Liver (tissue), 9 donors: ENCODE measurements around the gene OGFR. TPM values are rescaled to one million over a fixed set of nuclear protein-coding genes. Genes with fewer than 3 reads are reported as not detected.

Experiments used
- DNase-seq: peaks from one replicate; pipeline ENCODE4 v3.0.0-alpha.2; 2017; ENCODE audit warnings: low spot score
- H3K27ac ChIP-seq, 2 donors: one replicate each; pipeline ENCODE4 v1.7.0; 2013; ENCODE audit warnings: inconsistent platforms in 2 of 2, low read length in 2 of 2, control low read depth in 1 of 2, low read depth in 1 of 2, mild to moderate bottlenecking in 1 of 2
- H3K27me3 ChIP-seq, 4 donors: one replicate each; pipeline versions ENCODE4 v1.6.1 to v1.7.0; 2013; ENCODE audit warnings: low read length in 3 of 4, inconsistent platforms in 1 of 4, mild to moderate bottlenecking in 1 of 4, moderate library complexity in 1 of 4; ENCODE audit not compliant: control insufficient read depth in 4 of 4, insufficient read depth in 4 of 4
- H3K36me3 ChIP-seq, 4 donors: one replicate each; pipeline versions ENCODE4 v1.6.1 to v1.7.0; 2013; ENCODE audit warnings: low read length in 3 of 4, mild to moderate bottlenecking in 3 of 4, low read depth in 1 of 4, moderate library complexity in 1 of 4; ENCODE audit not compliant: control insufficient read depth in 4 of 4, insufficient read depth in 3 of 4
- H3K4me1 ChIP-seq, 4 donors: one replicate each; pipeline versions ENCODE4 v1.6.1 to v1.7.0; 2013; ENCODE audit warnings: low read length in 3 of 4, mild to moderate bottlenecking in 3 of 4, moderate library complexity in 1 of 4; ENCODE audit not compliant: control insufficient read depth in 4 of 4, insufficient read depth in 4 of 4
- H3K4me3 ChIP-seq, 3 donors: one replicate each; pipeline versions ENCODE4 v1.6.1 to v1.7.0; 2013; ENCODE audit warnings: low read length in 3 of 3, control low read depth in 1 of 3, low read depth in 1 of 3, mild to moderate bottlenecking in 1 of 3
- H3K9ac ChIP-seq, 2 donors: one replicate each; pipeline ENCODE4 v1.7.0; 2013; ENCODE audit warnings: low read length in 2 of 2, mild to moderate bottlenecking in 2 of 2, moderate library complexity in 2 of 2, control low read depth in 1 of 2, low read depth in 1 of 2
- H3K9me3 ChIP-seq, 4 donors: one replicate each; pipeline versions ENCODE4 v1.6.1 to v1.7.0; 2013; ENCODE audit warnings: low read length in 3 of 4; ENCODE audit not compliant: control insufficient read depth in 4 of 4
- EGR1 ChIP-seq, 2 donors: IDR thresholded peaks; 2 replicates each; pipeline ENCODE4 v1.6.1; 2016 to 2018; ENCODE audit warnings: antibody characterized with exemption in 2 of 2, low read depth in 2 of 2
- FOXA1 ChIP-seq: IDR thresholded peaks from 2 replicates; pipeline ENCODE4 v1.6.1; 2016; ENCODE audit warnings: antibody characterized with exemption
- FOXA2 ChIP-seq: IDR thresholded peaks from 2 replicates; pipeline ENCODE4 v1.6.1; 2016; ENCODE audit warnings: antibody characterized with exemption
- GABPA ChIP-seq, 2 donors: IDR thresholded peaks in 1 of 2; conservative IDR thresholded peaks in 1 of 2; 2 replicates each; pipeline ENCODE4 v1.6.1; 2016; ENCODE audit warnings: antibody characterized with exemption in 2 of 2, mild to moderate bottlenecking in 1 of 2, moderate library complexity in 1 of 2
- HNF4A ChIP-seq, 2 donors: conservative IDR thresholded peaks; 2 replicates each; pipeline ENCODE4 v1.6.1; 2016; ENCODE audit warnings: antibody characterized with exemption in 2 of 2, mild to moderate bottlenecking in 2 of 2
- HNF4G ChIP-seq: IDR thresholded peaks from 2 replicates; pipeline ENCODE4 v1.6.1; 2016; ENCODE audit warnings: antibody characterized with exemption
- JUND ChIP-seq, 2 donors: IDR thresholded peaks; 2 replicates each; pipeline ENCODE4 v1.6.1; 2016; ENCODE audit warnings: antibody characterized with exemption in 2 of 2
- NR2F2 ChIP-seq: IDR thresholded peaks from 2 replicates; pipeline ENCODE4 v1.6.1; 2016; ENCODE audit warnings: antibody characterized with exemption
- RAD21 ChIP-seq, 2 donors: IDR thresholded peaks; 2 replicates each; pipeline ENCODE4 v1.6.1; 2016; ENCODE audit warnings: antibody characterized with exemption in 2 of 2, mild to moderate bottlenecking in 2 of 2
- RXRA ChIP-seq, 2 donors: IDR thresholded peaks; 2 replicates each; pipeline ENCODE4 v1.6.1; 2017 to 2018; ENCODE audit warnings: antibody characterized with exemption in 2 of 2, mild to moderate bottlenecking in 1 of 2
- SP1 ChIP-seq: IDR thresholded peaks from 2 replicates; pipeline ENCODE4 v1.6.1; 2018; ENCODE audit warnings: antibody characterized with exemption, mild to moderate bottlenecking
- TAF1 ChIP-seq: conservative IDR thresholded peaks from 2 replicates; pipeline ENCODE4 v1.6.1; 2016; ENCODE audit warnings: antibody characterized with exemption, mild to moderate bottlenecking
- YY1 ChIP-seq: IDR thresholded peaks from 2 replicates; pipeline ENCODE4 v1.6.1; 2016; ENCODE audit warnings: antibody characterized with exemption, mild to moderate bottlenecking
- WGBS: extraction: QIAGEN DNeasy Blood & Tissue Kit; methylation state at CpG from one replicate; pipeline ENCODE4 v1.1.7; 2013; 5-methylcytosine and 5-hydroxymethylcytosine counted together
- polyA plus RNA-seq, 2 donors: library from polyadenylated mRNA; stranded (reverse) in 1 of 2; unstranded in 1 of 2; fragments of 200-250 nt in 1 of 2; fragments of >200 nt in 1 of 2; fragmentation: Nextera tagmentation in 1 of 2; extraction: Ambion mirVana in 1 of 2; gene quantifications; one replicate each; pipeline versions ENCODE4 v1.2.1 to v1.2.3, GENCODE V29; 2013 to 2015
- total RNA-seq, 2 donors: library from RNA; depleted of rRNA; stranded (reverse); fragments of >200 nt; gene quantifications; one replicate each; pipeline ENCODE4 v1.2.3, GENCODE V29; 2014
- TF ChIP-seq, protein P1 (sequence below): IDR thresholded peaks from 2 replicates; pipeline ENCODE4 v1.6.1; 2016; ENCODE audit warnings: antibody characterized with exemption
- TF ChIP-seq, protein P2 (sequence below): IDR thresholded peaks from 2 replicates; pipeline ENCODE4 v1.6.1; 2016; ENCODE audit warnings: antibody characterized with exemption
- TF ChIP-seq, protein P3 (sequence below): fragments of 150-350 bp; IDR thresholded peaks from 2 replicates; pipeline ENCODE4 v1.5.1; 2017; ENCODE audit warnings: improper control_type of control experiment, low read depth, low read length; ENCODE audit not compliant: missing input control
- TF ChIP-seq, protein P4 (sequence below): IDR thresholded peaks from 2 replicates; pipeline ENCODE4 v1.6.1; 2016; ENCODE audit warnings: antibody characterized with exemption
- TF ChIP-seq, protein P5 (sequence below): IDR thresholded peaks from 2 replicates; pipeline ENCODE4 v1.6.1; 2016; ENCODE audit warnings: antibody characterized with exemption, mild to moderate bottlenecking
- donor health status: healthy.
- donor health status: healthy.
- donor health status: healthy.
- donor health status: healthy.
- donor health status: healthy.

OGFR gene
- total and polyA plus RNA-seq, 4 donors: 5.9 to 59.4 (median 29.4) TPM

DNA sequence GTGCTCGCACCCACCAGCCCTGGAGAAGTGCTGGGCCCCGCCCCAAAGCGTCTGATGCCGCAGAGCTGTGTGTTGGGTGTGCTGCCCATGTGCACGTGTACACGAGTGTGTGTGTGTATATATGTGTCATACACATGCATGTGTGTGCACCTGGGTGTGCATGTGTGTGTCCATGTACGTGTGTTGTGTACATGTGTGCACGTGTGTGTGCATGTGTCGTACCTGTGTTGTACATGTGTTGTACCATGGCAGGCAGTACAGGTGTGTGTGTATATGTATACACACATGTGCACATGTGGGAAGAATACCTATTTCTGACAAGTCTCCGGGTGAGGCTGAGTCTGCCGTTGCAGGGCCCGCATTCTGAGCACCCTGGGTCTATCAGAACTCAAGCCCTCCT, 14.6 kb upstream of the OGFR start:
- no peak for TF ChIP-seq GABPA (IDR thresholded peaks at IDR 0.05 in 1 of 2, conservative IDR thresholded peaks at IDR 0.05 in 1 of 2)
- TF ChIP-seq RAD21 (IDR thresholded peaks at IDR 0.05): no peak
- TF ChIP-seq FOXA2: no peak
- no peak for TF ChIP-seq EGR1 (IDR thresholded peaks at IDR 0.05; ENCODE audit: low read depth in 2 of 2)
- TF ChIP-seq, protein P1, sequence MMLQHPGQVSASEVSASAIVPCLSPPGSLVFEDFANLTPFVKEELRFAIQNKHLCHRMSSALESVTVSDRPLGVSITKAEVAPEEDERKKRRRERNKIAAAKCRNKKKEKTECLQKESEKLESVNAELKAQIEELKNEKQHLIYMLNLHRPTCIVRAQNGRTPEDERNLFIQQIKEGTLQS: no peak
- no peak for TF ChIP-seq YY1
- no peak for TF ChIP-seq JUND (IDR thresholded peaks at IDR 0.05)
- TF ChIP-seq, protein P2, sequence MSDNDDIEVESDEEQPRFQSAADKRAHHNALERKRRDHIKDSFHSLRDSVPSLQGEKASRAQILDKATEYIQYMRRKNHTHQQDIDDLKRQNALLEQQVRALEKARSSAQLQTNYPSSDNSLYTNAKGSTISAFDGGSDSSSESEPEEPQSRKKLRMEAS: no peak
- TF ChIP-seq TAF1: no peak
- TF ChIP-seq HNF4G: no peak
- TF ChIP-seq SP1: no peak
- no peak for TF ChIP-seq HNF4A (conservative IDR thresholded peaks at IDR 0.05)
- TF ChIP-seq, protein P3, sequence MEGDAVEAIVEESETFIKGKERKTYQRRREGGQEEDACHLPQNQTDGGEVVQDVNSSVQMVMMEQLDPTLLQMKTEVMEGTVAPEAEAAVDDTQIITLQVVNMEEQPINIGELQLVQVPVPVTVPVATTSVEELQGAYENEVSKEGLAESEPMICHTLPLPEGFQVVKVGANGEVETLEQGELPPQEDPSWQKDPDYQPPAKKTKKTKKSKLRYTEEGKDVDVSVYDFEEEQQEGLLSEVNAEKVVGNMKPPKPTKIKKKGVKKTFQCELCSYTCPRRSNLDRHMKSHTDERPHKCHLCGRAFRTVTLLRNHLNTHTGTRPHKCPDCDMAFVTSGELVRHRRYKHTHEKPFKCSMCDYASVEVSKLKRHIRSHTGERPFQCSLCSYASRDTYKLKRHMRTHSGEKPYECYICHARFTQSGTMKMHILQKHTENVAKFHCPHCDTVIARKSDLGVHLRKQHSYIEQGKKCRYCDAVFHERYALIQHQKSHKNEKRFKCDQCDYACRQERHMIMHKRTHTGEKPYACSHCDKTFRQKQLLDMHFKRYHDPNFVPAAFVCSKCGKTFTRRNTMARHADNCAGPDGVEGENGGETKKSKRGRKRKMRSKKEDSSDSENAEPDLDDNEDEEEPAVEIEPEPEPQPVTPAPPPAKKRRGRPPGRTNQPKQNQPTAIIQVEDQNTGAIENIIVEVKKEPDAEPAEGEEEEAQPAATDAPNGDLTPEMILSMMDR: no peak
- TF ChIP-seq RXRA (IDR thresholded peaks at IDR 0.05): no peak
- TF ChIP-seq, protein P4, sequence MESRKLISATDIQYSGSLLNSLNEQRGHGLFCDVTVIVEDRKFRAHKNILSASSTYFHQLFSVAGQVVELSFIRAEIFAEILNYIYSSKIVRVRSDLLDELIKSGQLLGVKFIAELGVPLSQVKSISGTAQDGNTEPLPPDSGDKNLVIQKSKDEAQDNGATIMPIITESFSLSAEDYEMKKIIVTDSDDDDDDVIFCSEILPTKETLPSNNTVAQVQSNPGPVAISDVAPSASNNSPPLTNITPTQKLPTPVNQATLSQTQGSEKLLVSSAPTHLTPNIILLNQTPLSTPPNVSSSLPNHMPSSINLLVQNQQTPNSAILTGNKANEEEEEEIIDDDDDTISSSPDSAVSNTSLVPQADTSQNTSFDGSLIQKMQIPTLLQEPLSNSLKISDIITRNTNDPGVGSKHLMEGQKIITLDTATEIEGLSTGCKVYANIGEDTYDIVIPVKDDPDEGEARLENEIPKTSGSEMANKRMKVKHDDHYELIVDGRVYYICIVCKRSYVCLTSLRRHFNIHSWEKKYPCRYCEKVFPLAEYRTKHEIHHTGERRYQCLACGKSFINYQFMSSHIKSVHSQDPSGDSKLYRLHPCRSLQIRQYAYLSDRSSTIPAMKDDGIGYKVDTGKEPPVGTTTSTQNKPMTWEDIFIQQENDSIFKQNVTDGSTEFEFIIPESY: no peak
- TF ChIP-seq, protein P5, sequence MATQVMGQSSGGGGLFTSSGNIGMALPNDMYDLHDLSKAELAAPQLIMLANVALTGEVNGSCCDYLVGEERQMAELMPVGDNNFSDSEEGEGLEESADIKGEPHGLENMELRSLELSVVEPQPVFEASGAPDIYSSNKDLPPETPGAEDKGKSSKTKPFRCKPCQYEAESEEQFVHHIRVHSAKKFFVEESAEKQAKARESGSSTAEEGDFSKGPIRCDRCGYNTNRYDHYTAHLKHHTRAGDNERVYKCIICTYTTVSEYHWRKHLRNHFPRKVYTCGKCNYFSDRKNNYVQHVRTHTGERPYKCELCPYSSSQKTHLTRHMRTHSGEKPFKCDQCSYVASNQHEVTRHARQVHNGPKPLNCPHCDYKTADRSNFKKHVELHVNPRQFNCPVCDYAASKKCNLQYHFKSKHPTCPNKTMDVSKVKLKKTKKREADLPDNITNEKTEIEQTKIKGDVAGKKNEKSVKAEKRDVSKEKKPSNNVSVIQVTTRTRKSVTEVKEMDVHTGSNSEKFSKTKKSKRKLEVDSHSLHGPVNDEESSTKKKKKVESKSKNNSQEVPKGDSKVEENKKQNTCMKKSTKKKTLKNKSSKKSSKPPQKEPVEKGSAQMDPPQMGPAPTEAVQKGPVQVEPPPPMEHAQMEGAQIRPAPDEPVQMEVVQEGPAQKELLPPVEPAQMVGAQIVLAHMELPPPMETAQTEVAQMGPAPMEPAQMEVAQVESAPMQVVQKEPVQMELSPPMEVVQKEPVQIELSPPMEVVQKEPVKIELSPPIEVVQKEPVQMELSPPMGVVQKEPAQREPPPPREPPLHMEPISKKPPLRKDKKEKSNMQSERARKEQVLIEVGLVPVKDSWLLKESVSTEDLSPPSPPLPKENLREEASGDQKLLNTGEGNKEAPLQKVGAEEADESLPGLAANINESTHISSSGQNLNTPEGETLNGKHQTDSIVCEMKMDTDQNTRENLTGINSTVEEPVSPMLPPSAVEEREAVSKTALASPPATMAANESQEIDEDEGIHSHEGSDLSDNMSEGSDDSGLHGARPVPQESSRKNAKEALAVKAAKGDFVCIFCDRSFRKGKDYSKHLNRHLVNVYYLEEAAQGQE: no peak
- TF ChIP-seq FOXA1: no peak
- TF ChIP-seq NR2F2: no peak
- 92% methylated on average over 12 of the region's 12 CpGs for WGBS
- no peak for DNase-seq

More for the DNA sequence above, 14.6 kb upstream of the OGFR start:
- peaks cover 0 to 16% (median 9%) of the 10 kb centered on the region in 4 donors for H3K4me1 ChIP-seq
- H3K9me3 ChIP-seq: no peaks in the 10 kb centered on the region
- no peaks in the 10 kb centered on the region for H3K27me3 ChIP-seq
- H3K27ac ChIP-seq: no peak overlapping the region
- H3K4me3 ChIP-seq: no peak overlapping the region
- H3K36me3 ChIP-seq: no peaks in the 10 kb centered on the region
- no peak overlapping the region for H3K9ac ChIP-seq
